Endothelial cell of umbilical vein (primary cell): ENCODE measurements around the gene PLXNA4. TPM values are rescaled to one million over a fixed set of nuclear protein-coding genes. Genes with fewer than 3 reads are reported as not detected.

ENCODE experiments used
- BruUV-seq: library from RNA; stranded (reverse); fragments of 400-500 nt; replicated peaks from 2 replicates; lab custom pipeline; 2021; lab: Mats Ljungman, UMichigan
- CTCF ChIA-PET: fragments of 300-600, 350-600 bp; sonication (Branson Sonifier 250); formaldehyde crosslinking; loops from one replicate; lab custom pipeline; 2021; ENCODE audit warnings: antibody characterized with exemption, inconsistent platforms; lab: Charles Lee
- POLR2A ChIA-PET: fragments of 300-600, 350-600 bp; sonication (Branson Sonifier 250); formaldehyde crosslinking; loops from one replicate; lab custom pipeline; 2021; ENCODE audit warnings: antibody characterized with exemption, inconsistent platforms; lab: Charles Lee
- DNase-seq: peaks from one replicate; pipeline ENCODE4 v3.0.0-alpha.2; 2011; ENCODE audit warnings: low read depth, low spot score
- FAIRE-seq: peaks from 2 replicates; lab custom pipeline; 2011; peaks lifted over from hg19 to GRCh38; lab: Jason Lieb, UNC
- H2AFZ ChIP-seq: 2 replicates; pipeline ENCODE4 v1.6.0; 2012; ENCODE audit warnings: low read depth, low read length, control low read depth, inconsistent platforms
- H3K27ac ChIP-seq: 2 replicates; pipeline ENCODE4 v1.5.1; 2011; ENCODE audit warnings: low read depth, mild to moderate bottlenecking, control low read depth, low read length, moderate library complexity; ENCODE audit not compliant: insufficient read depth
- H3K27me3 ChIP-seq, 2 experiments: 2 replicates each; pipeline versions ENCODE4 v1.6.0 to v1.6.1; 2011; ENCODE audit warnings: low read length in 2 of 2, mixed read lengths in 1 of 2; ENCODE audit not compliant: control insufficient read depth in 2 of 2, insufficient read depth in 2 of 2
- H3K36me3 ChIP-seq, 2 experiments: 2 replicates in 1 of 2; 3 replicates in 1 of 2; pipeline ENCODE4 v1.5.1; 2011; ENCODE audit warnings: low read length in 2 of 2, mild to moderate bottlenecking in 1 of 2, moderate library complexity in 1 of 2; ENCODE audit not compliant: control insufficient read depth in 2 of 2, insufficient read depth in 2 of 2; ENCODE audit errors: extremely low read depth in 1 of 2
- H3K4me1 ChIP-seq: 3 replicates; pipeline ENCODE4 v1.5.1; 2011; ENCODE audit warnings: mild to moderate bottlenecking, low read length; ENCODE audit not compliant: control insufficient read depth, insufficient read depth; ENCODE audit errors: extremely low read depth
- H3K4me2 ChIP-seq: 2 replicates; pipeline ENCODE4 v1.6.1; 2011; ENCODE audit warnings: low read length, control low read depth, mixed read lengths; ENCODE audit not compliant: insufficient read depth
- H3K4me3 ChIP-seq, 3 experiments: fragments of 200-600 bp in 1 of 3; sonication (generic), shearing (Covaris generic) in 1 of 3; replicated peaks in 1 of 3; 2 replicates each; pipeline ENCODE4 v1.5.1; 2011 to 2016; ENCODE audit warnings: control low read depth in 3 of 3, low read length in 3 of 3, mild to moderate bottlenecking in 2 of 3, inconsistent platforms in 1 of 3, low read depth in 1 of 3, moderate library complexity in 1 of 3; ENCODE audit not compliant: insufficient read depth in 1 of 3
- H3K79me2 ChIP-seq: 2 replicates; pipeline ENCODE4 v1.6.0; 2012; ENCODE audit warnings: low read length, inconsistent platforms; ENCODE audit not compliant: control insufficient read depth, insufficient read depth
- H3K9ac ChIP-seq: replicated peaks from 2 replicates; pipeline ENCODE3; 2011; ENCODE audit warnings: low read length, control low read depth; ENCODE audit not compliant: insufficient read depth; ENCODE audit errors: extremely low read depth
- H3K9me1 ChIP-seq: replicated peaks from 3 replicates; pipeline ENCODE4 v1.6.0; 2011; ENCODE audit warnings: mild to moderate bottlenecking, low read length; ENCODE audit not compliant: control insufficient read depth, insufficient read depth; ENCODE audit errors: extremely low read depth
- H3K9me3 ChIP-seq: replicated peaks from 2 replicates; pipeline ENCODE4 v1.5.1; 2012; ENCODE audit warnings: low read length, inconsistent platforms; ENCODE audit not compliant: control insufficient read depth, insufficient read depth
- H4K20me1 ChIP-seq: replicated peaks from 2 replicates; pipeline ENCODE3; 2011; ENCODE audit warnings: mild to moderate bottlenecking, low read length; ENCODE audit not compliant: control insufficient read depth, insufficient read depth; ENCODE audit errors: extremely low read depth
- EZH2 ChIP-seq: IDR thresholded peaks from 2 replicates; pipeline ENCODE4 v1.6.1; 2012; ENCODE audit warnings: borderline replicate concordance, low read depth, mild to moderate bottlenecking, moderate library complexity, low read length, inconsistent platforms; ENCODE audit not compliant: severe bottlenecking
- FOS ChIP-seq: IDR thresholded peaks from 2 replicates; pipeline ENCODE4 v1.6.1; 2011; ENCODE audit warnings: mild to moderate bottlenecking, low read length, moderate library complexity, borderline replicate concordance; ENCODE audit not compliant: insufficient read depth
- GATA2 ChIP-seq: IDR thresholded peaks from 2 replicates; pipeline ENCODE4 v1.7.0; 2011; ENCODE audit warnings: low read depth, mild to moderate bottlenecking, moderate library complexity, mixed read lengths, low read length; ENCODE audit not compliant: insufficient read length, insufficient read depth
- JUN ChIP-seq: IDR thresholded peaks from 2 replicates; pipeline ENCODE4 v1.6.1; 2011; ENCODE audit warnings: borderline replicate concordance, low read depth; ENCODE audit not compliant: insufficient read length, insufficient read depth
- MYC ChIP-seq: IDR thresholded peaks from one replicate; pipeline ENCODE4 v1.6.1; 2011; ENCODE audit warnings: mild to moderate bottlenecking, low read depth, low read length
- POLR2A ChIP-seq: IDR thresholded peaks from 2 replicates; pipeline ENCODE4 v1.6.1; 2012; ENCODE audit warnings: low read depth, mild to moderate bottlenecking, control low read depth, low read length
- POLR2AphosphoS5 ChIP-seq: IDR thresholded peaks from 2 replicates; pipeline ENCODE4 v1.6.1; 2012; ENCODE audit warnings: low read depth, mild to moderate bottlenecking, control low read depth, low read length, moderate library complexity; ENCODE audit not compliant: insufficient read depth
- dilution Hi-C: fragments of 300-500 bp; cut with MboI; formaldehyde crosslinking; loops from one replicate; pipeline ENCODE4 v1.15.0; 2019; ENCODE audit warnings: low sequenced_read_pairs; ENCODE audit not compliant: extremely low pct_ligation_motif_present
- intact Hi-C: fragments of 100-400 bp; cut with micrococcal nuclease; formaldehyde crosslinking; loops from one replicate; pipeline ENCODE4 v1.10.0; 2022
- polyA plus RNA-seq, 4 experiments: library from polyadenylated mRNA; depleted of rRNA in 3 of 4; stranded (reverse) in 3 of 4; unstranded in 1 of 4; fragments of >200 nt; gene quantifications; 2 replicates each; pipeline versions ENCODE4 v1.2.1 to v1.2.3, GENCODE V29; 2011 to 2012; ENCODE audit warnings: missing spikeins in 1 of 4
- total RNA-seq: library from RNA; stranded (reverse); gene quantifications from 2 replicates; pipeline ENCODE4 v1.2.3, GENCODE V29; 2021
- TF ChIP-seq, protein P1 (sequence below): IDR thresholded peaks from 2 replicates; pipeline ENCODE4 v1.6.1; 2011; ENCODE audit not compliant: insufficient read depth, insufficient read length
- TF ChIP-seq, protein P2 (sequence below), 2 donors: IDR thresholded peaks; 1 replicate in 1 of 2; 2 replicates in 1 of 2; pipeline ENCODE4 v1.5.1; 2011; ENCODE audit warnings: low read length in 2 of 2, mild to moderate bottlenecking in 2 of 2, moderate library complexity in 2 of 2, control low read depth in 1 of 2, inconsistent platforms in 1 of 2, low read depth in 1 of 2; ENCODE audit not compliant: insufficient read depth in 1 of 2; ENCODE audit errors: extremely low read depth in 1 of 2

PLXNA4 gene
- total and polyA plus RNA-seq, 2 donors (not counting 3 experiments of a cell fraction or from before 2014, with no cell fraction given): 12.1 to 20.4 TPM

- intact Hi-C loops: no loop called here
- BruUV-seq: no TSS peak
- no peak for FAIRE-seq
These were observed 373.7 kb downstream of the PLXNA4 start for GRCh38 chr7:132202541-132202940.

More at GRCh38 chr7:132202541-132202940, 373.7 kb downstream of the PLXNA4 start:
- ChIA-PET CTCF (no interaction called here), POLR2A (no interaction called here)
- DNase-seq: no peak
- TF ChIP-seq, protein P1, sequence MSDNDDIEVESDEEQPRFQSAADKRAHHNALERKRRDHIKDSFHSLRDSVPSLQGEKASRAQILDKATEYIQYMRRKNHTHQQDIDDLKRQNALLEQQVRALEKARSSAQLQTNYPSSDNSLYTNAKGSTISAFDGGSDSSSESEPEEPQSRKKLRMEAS: no peak
- no peak for TF ChIP-seq MYC
- TF ChIP-seq JUN: no peak
- no peak for TF ChIP-seq FOS
- no peak for TF ChIP-seq GATA2
- no peak for TF ChIP-seq POLR2AphosphoS5
- TF ChIP-seq, protein P2, sequence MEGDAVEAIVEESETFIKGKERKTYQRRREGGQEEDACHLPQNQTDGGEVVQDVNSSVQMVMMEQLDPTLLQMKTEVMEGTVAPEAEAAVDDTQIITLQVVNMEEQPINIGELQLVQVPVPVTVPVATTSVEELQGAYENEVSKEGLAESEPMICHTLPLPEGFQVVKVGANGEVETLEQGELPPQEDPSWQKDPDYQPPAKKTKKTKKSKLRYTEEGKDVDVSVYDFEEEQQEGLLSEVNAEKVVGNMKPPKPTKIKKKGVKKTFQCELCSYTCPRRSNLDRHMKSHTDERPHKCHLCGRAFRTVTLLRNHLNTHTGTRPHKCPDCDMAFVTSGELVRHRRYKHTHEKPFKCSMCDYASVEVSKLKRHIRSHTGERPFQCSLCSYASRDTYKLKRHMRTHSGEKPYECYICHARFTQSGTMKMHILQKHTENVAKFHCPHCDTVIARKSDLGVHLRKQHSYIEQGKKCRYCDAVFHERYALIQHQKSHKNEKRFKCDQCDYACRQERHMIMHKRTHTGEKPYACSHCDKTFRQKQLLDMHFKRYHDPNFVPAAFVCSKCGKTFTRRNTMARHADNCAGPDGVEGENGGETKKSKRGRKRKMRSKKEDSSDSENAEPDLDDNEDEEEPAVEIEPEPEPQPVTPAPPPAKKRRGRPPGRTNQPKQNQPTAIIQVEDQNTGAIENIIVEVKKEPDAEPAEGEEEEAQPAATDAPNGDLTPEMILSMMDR (IDR thresholded peaks at IDR 0.05; ENCODE audit: extremely low read depth in 1 of 2, insufficient read depth in 1 of 2, low read depth in 1 of 2, low read length in 2 of 2): no peak
- no peak for TF ChIP-seq EZH2
- no peak for TF ChIP-seq POLR2A
- Histone ChIP-seq H3K27ac (no peak overlapping the region), H2AFZ (no peak overlapping the region), H3K4me1 (no peaks in the 10 kb centered on the region), H3K9ac (no peak overlapping the region), H3K4me3 (no peak overlapping the region), H3K9me3 (no peaks in the 10 kb centered on the region), H3K79me2 (no peaks in the 10 kb centered on the region), H3K9me1 (no peaks in the 10 kb centered on the region), H4K20me1 (no peaks in the 10 kb centered on the region), H3K27me3 (no peaks in the 10 kb centered on the region), H3K36me3 (peaks cover 0 to 9% of the 10 kb centered on the region in 2 experiments), H3K4me2 (no peak overlapping the region)
- dilution Hi-C loops: no loop called here
